ENCODE measurements around the gene LDLRAP1.

DNA sequence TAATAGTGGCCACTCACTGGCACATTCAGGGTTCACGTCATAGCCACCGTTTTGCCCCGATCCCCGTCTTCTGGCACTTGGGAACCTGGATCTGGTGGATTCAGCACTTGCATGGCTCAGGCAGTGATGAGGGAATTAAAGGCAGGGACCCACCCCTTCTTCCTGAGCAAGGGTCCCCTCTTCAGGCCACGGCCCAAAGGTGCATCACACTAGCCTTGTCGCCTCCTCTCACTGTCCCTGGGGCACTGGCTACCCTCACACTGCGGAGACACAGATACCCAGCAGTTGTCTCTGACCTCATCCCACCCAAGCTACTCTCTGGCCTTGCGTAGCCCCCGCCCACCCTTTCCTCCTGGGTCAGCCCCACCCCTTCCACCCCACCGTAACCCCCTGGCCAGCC lies 19.9 kb upstream of the LDLRAP1 start:
- TF ChIP-seq, protein P1, sequence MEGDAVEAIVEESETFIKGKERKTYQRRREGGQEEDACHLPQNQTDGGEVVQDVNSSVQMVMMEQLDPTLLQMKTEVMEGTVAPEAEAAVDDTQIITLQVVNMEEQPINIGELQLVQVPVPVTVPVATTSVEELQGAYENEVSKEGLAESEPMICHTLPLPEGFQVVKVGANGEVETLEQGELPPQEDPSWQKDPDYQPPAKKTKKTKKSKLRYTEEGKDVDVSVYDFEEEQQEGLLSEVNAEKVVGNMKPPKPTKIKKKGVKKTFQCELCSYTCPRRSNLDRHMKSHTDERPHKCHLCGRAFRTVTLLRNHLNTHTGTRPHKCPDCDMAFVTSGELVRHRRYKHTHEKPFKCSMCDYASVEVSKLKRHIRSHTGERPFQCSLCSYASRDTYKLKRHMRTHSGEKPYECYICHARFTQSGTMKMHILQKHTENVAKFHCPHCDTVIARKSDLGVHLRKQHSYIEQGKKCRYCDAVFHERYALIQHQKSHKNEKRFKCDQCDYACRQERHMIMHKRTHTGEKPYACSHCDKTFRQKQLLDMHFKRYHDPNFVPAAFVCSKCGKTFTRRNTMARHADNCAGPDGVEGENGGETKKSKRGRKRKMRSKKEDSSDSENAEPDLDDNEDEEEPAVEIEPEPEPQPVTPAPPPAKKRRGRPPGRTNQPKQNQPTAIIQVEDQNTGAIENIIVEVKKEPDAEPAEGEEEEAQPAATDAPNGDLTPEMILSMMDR (IDR thresholded peaks at IDR 0.05): peak in 2 of 12 donors; percentile 6 to 41
- no peak for TF ChIP-seq POLR2A (IDR thresholded peaks at IDR 0.05)

Measured in heart left ventricle (tissue), 13 donors.